ENCODE results near the gene KLF6.

DNA sequence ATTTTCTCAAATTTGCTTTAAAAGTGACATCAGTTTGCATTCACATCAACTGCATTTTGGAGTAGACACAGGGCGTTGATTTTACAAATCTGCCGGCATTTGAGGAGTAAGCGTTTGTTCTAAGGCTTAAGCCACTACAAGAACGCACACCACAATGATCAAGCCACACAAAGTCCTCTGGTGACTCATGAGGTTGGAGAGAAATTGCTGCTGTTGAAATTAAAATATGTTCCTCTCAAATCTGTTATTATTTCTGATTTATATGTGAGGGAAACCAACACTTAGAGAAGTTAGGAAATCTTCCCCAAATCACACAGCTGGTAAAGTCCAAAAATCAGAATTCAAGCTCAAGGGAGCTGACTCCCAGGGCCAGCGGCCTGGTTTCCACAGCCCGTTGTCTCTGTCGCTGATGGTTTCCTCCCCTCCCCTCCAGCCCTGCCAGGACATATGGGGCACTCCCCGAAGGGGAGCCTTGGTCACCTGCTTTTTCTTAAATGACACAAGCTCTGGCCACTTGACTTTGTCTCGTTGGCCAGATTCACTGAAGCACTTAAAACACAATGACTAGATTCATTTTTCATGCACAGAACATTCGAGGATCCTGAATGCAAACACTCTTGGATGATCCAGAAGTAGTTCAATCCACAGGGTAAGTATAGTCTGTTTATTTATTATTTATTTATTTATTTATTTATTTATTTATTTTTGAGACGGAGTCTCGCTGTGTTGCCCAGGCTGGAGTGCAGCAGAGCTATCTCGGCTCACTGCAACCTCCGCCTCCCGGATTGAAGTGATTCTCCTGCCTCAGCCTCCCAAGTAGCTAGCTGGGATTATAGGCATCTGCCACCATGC lies 29.2 kb upstream of the KLF6 start:
- TF ChIP-seq, protein P1, sequence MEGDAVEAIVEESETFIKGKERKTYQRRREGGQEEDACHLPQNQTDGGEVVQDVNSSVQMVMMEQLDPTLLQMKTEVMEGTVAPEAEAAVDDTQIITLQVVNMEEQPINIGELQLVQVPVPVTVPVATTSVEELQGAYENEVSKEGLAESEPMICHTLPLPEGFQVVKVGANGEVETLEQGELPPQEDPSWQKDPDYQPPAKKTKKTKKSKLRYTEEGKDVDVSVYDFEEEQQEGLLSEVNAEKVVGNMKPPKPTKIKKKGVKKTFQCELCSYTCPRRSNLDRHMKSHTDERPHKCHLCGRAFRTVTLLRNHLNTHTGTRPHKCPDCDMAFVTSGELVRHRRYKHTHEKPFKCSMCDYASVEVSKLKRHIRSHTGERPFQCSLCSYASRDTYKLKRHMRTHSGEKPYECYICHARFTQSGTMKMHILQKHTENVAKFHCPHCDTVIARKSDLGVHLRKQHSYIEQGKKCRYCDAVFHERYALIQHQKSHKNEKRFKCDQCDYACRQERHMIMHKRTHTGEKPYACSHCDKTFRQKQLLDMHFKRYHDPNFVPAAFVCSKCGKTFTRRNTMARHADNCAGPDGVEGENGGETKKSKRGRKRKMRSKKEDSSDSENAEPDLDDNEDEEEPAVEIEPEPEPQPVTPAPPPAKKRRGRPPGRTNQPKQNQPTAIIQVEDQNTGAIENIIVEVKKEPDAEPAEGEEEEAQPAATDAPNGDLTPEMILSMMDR (conservative IDR thresholded peaks at IDR 0.05; ENCODE audit: low read length), result no peak
- no peak for TF ChIP-seq EZH2phosphoT487 (IDR thresholded peaks at IDR 0.05; ENCODE audit: borderline replicate concordance, low read depth, low read length)
